ENCODE data around the gene KRTAP2-2. TPM values are rescaled to one million over a fixed set of nuclear protein-coding genes. Genes with fewer than 3 reads are reported as not detected.
"Not testable (repeated sequence)": the region's sequence is repeated elsewhere in the genome, so short reads cannot be mapped to it uniquely, and the experiment has no call there.

Gene KRTAP2-2
- total RNA-seq, 1 experiment from 2014 or later: not detected

DNA sequence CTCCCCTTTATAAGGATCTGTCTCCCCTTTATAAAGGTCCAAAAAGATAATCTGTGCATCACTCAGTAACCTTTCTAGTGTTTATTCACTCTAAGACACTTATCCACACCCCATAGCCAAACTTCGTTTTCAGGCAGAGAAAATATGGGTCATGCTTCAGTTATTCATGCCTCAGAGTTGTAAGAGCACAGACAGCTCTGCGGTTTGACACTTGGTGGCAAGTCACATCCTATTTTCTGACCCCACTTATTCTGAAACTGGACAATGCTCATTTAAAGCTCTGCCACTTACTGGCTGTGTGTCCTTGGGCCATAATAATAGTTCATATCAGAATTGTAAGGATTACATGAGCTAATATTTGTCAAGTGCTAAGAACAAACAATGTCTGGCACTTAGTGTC is 5.9 kb downstream of the KRTAP2-2 start:
- no peak overlapping the region for H3K4me3 Mint-ChIP-seq
- CTCF ChIA-PET: interaction anchor here (0.6 kb wide), 1 partner anchor 419 kb away, joined by 4 read pairs; no protein-coding TSS in a partner anchor
- ATAC-seq (no peak), DNase-seq (ENCODE audit: low spot score) (no peak)
- peaks cover 2% of the 10 kb centered on the region; the same call in 1 of the 2 replicates for H3K9me3 Mint-ChIP-seq
- H3K27me3 Mint-ChIP-seq (ENCODE audit: low read depth): no peaks in the 10 kb centered on the region; the same call in 1 of the 2 replicates
- H3K27ac Mint-ChIP-seq: no peak overlapping the region
- TF ChIP-seq, protein P1, sequence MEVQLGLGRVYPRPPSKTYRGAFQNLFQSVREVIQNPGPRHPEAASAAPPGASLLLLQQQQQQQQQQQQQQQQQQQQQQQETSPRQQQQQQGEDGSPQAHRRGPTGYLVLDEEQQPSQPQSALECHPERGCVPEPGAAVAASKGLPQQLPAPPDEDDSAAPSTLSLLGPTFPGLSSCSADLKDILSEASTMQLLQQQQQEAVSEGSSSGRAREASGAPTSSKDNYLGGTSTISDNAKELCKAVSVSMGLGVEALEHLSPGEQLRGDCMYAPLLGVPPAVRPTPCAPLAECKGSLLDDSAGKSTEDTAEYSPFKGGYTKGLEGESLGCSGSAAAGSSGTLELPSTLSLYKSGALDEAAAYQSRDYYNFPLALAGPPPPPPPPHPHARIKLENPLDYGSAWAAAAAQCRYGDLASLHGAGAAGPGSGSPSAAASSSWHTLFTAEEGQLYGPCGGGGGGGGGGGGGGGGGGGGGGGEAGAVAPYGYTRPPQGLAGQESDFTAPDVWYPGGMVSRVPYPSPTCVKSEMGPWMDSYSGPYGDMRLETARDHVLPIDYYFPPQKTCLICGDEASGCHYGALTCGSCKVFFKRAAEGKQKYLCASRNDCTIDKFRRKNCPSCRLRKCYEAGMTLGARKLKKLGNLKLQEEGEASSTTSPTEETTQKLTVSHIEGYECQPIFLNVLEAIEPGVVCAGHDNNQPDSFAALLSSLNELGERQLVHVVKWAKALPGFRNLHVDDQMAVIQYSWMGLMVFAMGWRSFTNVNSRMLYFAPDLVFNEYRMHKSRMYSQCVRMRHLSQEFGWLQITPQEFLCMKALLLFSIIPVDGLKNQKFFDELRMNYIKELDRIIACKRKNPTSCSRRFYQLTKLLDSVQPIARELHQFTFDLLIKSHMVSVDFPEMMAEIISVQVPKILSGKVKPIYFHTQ (CRISPR knock-in tag; IDR thresholded peaks at IDR 0.05): no peak
- no peaks in the 10 kb centered on the region for H3K36me3 Mint-ChIP-seq
- peaks cover 24% of the 10 kb centered on the region for H3K4me1 Mint-ChIP-seq
- POLR2A ChIA-PET: no interaction called here

DNA sequence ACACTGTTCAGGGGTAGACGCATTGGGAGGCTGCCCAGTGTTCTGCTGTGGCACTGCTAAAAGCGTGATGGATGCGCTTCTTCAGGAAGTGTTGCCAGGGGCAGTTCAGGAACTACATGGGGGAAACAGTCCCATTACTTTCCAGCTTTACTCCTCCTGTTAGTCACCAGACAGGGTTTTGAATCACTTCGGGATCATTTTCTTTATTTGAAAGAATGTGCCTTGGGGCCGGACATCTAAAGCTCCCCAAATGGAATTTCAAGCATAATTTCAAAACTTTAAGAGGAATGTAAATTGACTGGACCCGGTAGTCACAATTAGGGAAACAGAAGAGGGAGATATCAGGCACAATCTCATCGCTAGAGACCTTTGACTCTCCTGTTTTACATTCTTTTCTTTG is 6.6 kb downstream of the KRTAP2-2 start:
- DNase-seq (ENCODE audit: low spot score) (no peak), ATAC-seq (no peak)
- CTCF ChIA-PET: interaction anchor here (0.6 kb wide), 1 partner anchor 420 kb away, joined by 4 read pairs; no protein-coding TSS in a partner anchor
- H3K9me3 Mint-ChIP-seq: peaks cover 5% of the 10 kb centered on the region
- H3K27ac Mint-ChIP-seq: no peak overlapping the region; the same call in 1 of the 2 replicates
- no peak for TF ChIP-seq NFATC4 (CRISPR knock-in tag; IDR thresholded peaks at IDR 0.05)
- TF ChIP-seq, protein P2, sequence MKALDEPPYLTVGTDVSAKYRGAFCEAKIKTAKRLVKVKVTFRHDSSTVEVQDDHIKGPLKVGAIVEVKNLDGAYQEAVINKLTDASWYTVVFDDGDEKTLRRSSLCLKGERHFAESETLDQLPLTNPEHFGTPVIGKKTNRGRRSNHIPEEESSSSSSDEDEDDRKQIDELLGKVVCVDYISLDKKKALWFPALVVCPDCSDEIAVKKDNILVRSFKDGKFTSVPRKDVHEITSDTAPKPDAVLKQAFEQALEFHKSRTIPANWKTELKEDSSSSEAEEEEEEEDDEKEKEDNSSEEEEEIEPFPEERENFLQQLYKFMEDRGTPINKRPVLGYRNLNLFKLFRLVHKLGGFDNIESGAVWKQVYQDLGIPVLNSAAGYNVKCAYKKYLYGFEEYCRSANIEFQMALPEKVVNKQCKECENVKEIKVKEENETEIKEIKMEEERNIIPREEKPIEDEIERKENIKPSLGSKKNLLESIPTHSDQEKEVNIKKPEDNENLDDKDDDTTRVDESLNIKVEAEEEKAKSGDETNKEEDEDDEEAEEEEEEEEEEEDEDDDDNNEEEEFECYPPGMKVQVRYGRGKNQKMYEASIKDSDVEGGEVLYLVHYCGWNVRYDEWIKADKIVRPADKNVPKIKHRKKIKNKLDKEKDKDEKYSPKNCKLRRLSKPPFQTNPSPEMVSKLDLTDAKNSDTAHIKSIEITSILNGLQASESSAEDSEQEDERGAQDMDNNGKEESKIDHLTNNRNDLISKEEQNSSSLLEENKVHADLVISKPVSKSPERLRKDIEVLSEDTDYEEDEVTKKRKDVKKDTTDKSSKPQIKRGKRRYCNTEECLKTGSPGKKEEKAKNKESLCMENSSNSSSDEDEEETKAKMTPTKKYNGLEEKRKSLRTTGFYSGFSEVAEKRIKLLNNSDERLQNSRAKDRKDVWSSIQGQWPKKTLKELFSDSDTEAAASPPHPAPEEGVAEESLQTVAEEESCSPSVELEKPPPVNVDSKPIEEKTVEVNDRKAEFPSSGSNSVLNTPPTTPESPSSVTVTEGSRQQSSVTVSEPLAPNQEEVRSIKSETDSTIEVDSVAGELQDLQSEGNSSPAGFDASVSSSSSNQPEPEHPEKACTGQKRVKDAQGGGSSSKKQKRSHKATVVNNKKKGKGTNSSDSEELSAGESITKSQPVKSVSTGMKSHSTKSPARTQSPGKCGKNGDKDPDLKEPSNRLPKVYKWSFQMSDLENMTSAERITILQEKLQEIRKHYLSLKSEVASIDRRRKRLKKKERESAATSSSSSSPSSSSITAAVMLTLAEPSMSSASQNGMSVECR (CRISPR knock-in tag; IDR thresholded peaks at IDR 0.05; ENCODE audit: borderline replicate concordance): no peak
- TF ChIP-seq, protein P3, sequence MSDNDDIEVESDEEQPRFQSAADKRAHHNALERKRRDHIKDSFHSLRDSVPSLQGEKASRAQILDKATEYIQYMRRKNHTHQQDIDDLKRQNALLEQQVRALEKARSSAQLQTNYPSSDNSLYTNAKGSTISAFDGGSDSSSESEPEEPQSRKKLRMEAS (CRISPR knock-in tag; IDR thresholded peaks at IDR 0.05): no peak
- TF ChIP-seq NR1H2 (CRISPR knock-in tag; IDR thresholded peaks at IDR 0.05): no peak
- no peak for TF ChIP-seq GABPB1 (CRISPR knock-in tag; IDR thresholded peaks at IDR 0.05)
- TF ChIP-seq KAT7 (CRISPR knock-in tag; IDR thresholded peaks at IDR 0.05; ENCODE audit: borderline replicate concordance): no peak
- no peak for TF ChIP-seq RELA (CRISPR knock-in tag; IDR thresholded peaks at IDR 0.05; ENCODE audit: borderline replicate concordance)
- TF ChIP-seq FOXK1 (CRISPR knock-in tag; IDR thresholded peaks at IDR 0.05): no peak
- no peak for TF ChIP-seq SMAD4 (CRISPR knock-in tag; IDR thresholded peaks at IDR 0.05)
- TF ChIP-seq, protein P4, sequence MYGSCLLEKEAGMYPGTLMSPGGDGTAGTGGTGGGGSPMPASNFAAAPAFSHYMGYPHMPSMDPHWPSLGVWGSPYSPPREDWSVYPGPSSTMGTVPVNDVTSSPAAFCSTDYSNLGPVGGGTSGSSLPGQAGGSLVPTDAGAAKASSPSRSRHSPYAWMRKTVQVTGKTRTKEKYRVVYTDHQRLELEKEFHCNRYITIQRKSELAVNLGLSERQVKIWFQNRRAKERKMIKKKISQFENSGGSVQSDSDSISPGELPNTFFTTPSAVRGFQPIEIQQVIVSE (CRISPR knock-in tag; IDR thresholded peaks at IDR 0.05; ENCODE audit: borderline replicate concordance): no peak
- no peak for TF ChIP-seq CREM (CRISPR knock-in tag; IDR thresholded peaks at IDR 0.05)
- no peak overlapping the region for H3K4me3 Mint-ChIP-seq
- H3K4me1 Mint-ChIP-seq: peaks cover 24% of the 10 kb centered on the region
- POLR2A ChIA-PET: no interaction called here
- no peaks in the 10 kb centered on the region; the same call in 1 of the 2 replicates for H3K27me3 Mint-ChIP-seq (ENCODE audit: low read depth)
- H3K36me3 Mint-ChIP-seq: no peaks in the 10 kb centered on the region

DNA sequence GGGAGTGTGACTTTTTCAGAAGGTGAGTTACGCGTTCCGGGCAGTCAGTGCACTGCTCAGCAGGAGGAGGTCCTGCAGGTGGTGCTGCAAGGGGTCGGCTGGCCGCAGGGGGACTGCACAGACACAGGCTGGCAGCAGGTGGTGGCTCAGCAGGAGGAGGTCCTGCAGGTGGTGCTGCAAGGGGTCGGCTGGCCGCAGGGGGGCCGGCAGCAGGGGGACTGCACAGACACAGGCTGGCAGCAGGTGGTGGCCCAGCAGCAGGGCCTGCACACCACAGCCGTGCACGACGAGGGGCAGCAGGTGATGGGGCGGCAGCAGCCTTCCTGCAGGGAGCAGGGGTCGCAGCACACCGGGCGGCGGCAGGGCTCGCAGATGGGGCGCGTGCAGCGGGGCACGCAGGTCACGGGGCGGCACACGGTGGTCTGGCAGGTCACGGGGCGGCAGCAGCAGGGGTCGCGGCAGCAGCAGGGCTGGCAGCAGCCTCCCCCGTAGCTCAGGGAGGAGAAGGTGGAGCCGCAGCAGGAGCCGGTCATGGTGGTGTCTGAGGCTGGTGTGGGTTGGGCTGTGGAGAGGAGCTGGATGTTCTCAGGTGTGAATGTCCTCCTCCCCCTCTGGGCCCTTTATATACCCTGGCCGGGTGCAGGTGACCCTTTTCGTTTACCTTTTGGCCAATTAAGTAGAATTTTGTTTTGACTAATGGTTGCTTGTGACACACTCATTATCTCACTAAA is 8.1 kb downstream of the KRTAP2-2 start, which contains the start of gene KRTAP2-1:
Gene KRTAP2-1, minus strand, starts transcription at position 582 of the 731 bp plus-strand sequence. Its CDS starts 49 bp downstream, at position 533.
- H3K27ac Mint-ChIP-seq; CTCF ChIA-PET; H3K4me3 Mint-ChIP-seq; H3K36me3 Mint-ChIP-seq; POLR2A ChIA-PET; DNase-seq (ENCODE audit: low spot score); H3K27me3 Mint-ChIP-seq (ENCODE audit: low read depth): not testable (repeated sequence)
- peak; percentile 95 for TF ChIP-seq ZNF423 (CRISPR knock-in tag; IDR thresholded peaks at IDR 0.05)
- peak; percentile 32; the same call in 1 of the 2 replicates for ATAC-seq
- peaks cover 24% of the 10 kb centered on the region for H3K4me1 Mint-ChIP-seq
- H3K9me3 Mint-ChIP-seq: peaks cover 18% of the 10 kb centered on the region
